SK-N-SH treated with all-trans-retinoic acid at 6 μM for 48 hours (cell line): ENCODE data around the gene TTC16.

Source experiments
- ARNTL ChIP-seq: fragments of 450-650 bp; formaldehyde crosslinking; IDR thresholded peaks from 2 replicates; pipeline ENCODE4 v1.5.0; 2020; ENCODE audit warnings: low read depth, mild to moderate bottlenecking, moderate library complexity, borderline replicate concordance
- BACH2 ChIP-seq: fragments of 250-450 bp; sonication (Bioruptor Pico); IDR thresholded peaks from 2 replicates; pipeline ENCODE4 v1.9.0; 2021; ENCODE audit warnings: mild to moderate bottlenecking, borderline replicate concordance
- CSDC2 ChIP-seq: fragments of 250-450 bp; sonication (Bioruptor Pico); IDR thresholded peaks from 2 replicates; pipeline ENCODE4 v1.5.0; 2020; ENCODE audit warnings: mild to moderate bottlenecking, moderate library complexity
- GLIS3 ChIP-seq: fragments of 250-450 bp; sonication (Bioruptor Pico); IDR thresholded peaks from 2 replicates; pipeline ENCODE4 v1.5.0; 2020; ENCODE audit warnings: mild to moderate bottlenecking, moderate library complexity
- ISL1 ChIP-seq: fragments of 250-450 bp; sonication (Bioruptor Pico); IDR thresholded peaks from 2 replicates; pipeline ENCODE4 v2.1.2; 2022; ENCODE audit warnings: mild to moderate bottlenecking, moderate library complexity
- TOX ChIP-seq: fragments of 250-450 bp; sonication (Bioruptor Pico); IDR thresholded peaks from 2 replicates; pipeline ENCODE4 v1.8.0; 2021; ENCODE audit warnings: mild to moderate bottlenecking, moderate library complexity, borderline replicate concordance
- ZC3H10 ChIP-seq: fragments of 250-450 bp; sonication (Bioruptor Pico); IDR thresholded peaks from 2 replicates; pipeline ENCODE4 v1.5.1; 2021; ENCODE audit warnings: mild to moderate bottlenecking, moderate library complexity
- ZFP30 ChIP-seq: fragments of 450-650 bp; formaldehyde crosslinking; IDR thresholded peaks from 2 replicates; pipeline ENCODE4 v1.5.0; 2022; ENCODE audit warnings: mild to moderate bottlenecking, moderate library complexity
- ZNF70 ChIP-seq: fragments of 450-650 bp; formaldehyde crosslinking; IDR thresholded peaks from 2 replicates; pipeline ENCODE4 v1.5.0; 2020; ENCODE audit warnings: mild to moderate bottlenecking, moderate library complexity
- TF ChIP-seq, protein P1 (sequence below): fragments of 250-450 bp; sonication (Bioruptor Pico); IDR thresholded peaks from 2 replicates; pipeline ENCODE4 v1.5.1; 2021; ENCODE audit warnings: mild to moderate bottlenecking, moderate library complexity
- TF ChIP-seq, protein P2 (sequence below): fragments of 250-450 bp; sonication (Bioruptor Pico); IDR thresholded peaks from 2 replicates; pipeline ENCODE4 v1.5.1; 2020; ENCODE audit warnings: low read depth, mild to moderate bottlenecking, moderate library complexity
- TF ChIP-seq, protein P3 (sequence below): fragments of 250-450 bp; sonication (Bioruptor Pico); IDR thresholded peaks from 2 replicates; pipeline ENCODE4 v1.8.0; 2020; ENCODE audit warnings: mild to moderate bottlenecking, moderate library complexity, borderline replicate concordance
- TF ChIP-seq, protein P4 (sequence below): fragments of 250-450 bp; sonication (Bioruptor Pico); IDR thresholded peaks from 2 replicates; pipeline ENCODE4 v1.5.0; 2020; ENCODE audit warnings: mild to moderate bottlenecking, moderate library complexity

DNA sequence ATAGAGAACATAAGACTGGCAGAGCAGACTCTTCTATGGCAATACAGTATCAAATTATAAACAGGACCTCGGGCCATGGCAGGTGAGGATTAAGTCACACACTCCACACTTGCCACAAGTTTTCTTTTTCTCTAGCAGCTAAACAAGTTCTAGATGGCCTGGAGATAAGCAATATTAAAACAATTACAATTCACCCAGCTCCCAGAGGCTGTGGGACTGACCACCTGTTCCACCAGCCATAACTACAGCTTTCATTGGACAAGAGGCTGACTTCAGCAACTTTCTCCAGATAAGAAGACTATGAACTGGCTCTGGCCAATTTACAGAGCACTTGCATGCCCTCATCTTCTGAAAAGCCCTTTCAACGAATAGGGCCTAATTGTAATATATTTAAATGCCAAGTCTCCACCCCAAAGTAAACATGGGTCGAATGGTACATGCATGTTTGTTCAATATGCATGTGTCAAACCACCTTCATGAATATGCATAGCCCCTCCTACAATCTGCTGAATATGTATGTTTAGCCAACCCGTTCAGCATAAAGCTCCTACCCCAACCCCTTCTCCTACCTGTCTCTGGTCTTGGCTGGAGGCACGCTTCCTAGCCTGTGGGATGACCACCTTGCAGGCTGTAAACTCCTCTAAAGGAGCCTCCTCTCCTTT, 15.2 kb upstream of the TTC16 start:
- TF ChIP-seq, protein P1, sequence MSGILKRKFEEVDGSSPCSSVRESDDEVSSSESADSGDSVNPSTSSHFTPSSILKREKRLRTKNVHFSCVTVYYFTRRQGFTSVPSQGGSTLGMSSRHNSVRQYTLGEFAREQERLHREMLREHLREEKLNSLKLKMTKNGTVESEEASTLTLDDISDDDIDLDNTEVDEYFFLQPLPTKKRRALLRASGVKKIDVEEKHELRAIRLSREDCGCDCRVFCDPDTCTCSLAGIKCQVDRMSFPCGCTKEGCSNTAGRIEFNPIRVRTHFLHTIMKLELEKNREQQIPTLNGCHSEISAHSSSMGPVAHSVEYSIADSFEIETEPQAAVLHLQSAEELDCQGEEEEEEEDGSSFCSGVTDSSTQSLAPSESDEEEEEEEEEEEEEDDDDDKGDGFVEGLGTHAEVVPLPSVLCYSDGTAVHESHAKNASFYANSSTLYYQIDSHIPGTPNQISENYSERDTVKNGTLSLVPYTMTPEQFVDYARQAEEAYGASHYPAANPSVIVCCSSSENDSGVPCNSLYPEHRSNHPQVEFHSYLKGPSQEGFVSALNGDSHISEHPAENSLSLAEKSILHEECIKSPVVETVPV (CRISPR knock-in tag) = no peak
- TF ChIP-seq ARNTL = no peak
- TF ChIP-seq, protein P2, sequence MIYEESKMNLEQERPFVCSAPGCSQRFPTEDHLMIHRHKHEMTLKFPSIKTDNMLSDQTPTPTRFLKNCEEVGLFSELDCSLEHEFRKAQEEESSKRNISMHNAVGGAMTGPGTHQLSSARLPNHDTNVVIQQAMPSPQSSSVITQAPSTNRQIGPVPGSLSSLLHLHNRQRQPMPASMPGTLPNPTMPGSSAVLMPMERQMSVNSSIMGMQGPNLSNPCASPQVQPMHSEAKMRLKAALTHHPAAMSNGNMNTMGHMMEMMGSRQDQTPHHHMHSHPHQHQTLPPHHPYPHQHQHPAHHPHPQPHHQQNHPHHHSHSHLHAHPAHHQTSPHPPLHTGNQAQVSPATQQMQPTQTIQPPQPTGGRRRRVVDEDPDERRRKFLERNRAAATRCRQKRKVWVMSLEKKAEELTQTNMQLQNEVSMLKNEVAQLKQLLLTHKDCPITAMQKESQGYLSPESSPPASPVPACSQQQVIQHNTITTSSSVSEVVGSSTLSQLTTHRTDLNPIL (CRISPR knock-in tag) = no peak
- TF ChIP-seq CSDC2 (CRISPR knock-in tag) = no peak
- no peak for TF ChIP-seq GLIS3 (CRISPR knock-in tag)
- TF ChIP-seq ZC3H10 (CRISPR knock-in tag) = no peak
- TF ChIP-seq ZNF70 (CRISPR knock-in tag) = no peak
- no peak for TF ChIP-seq BACH2
- no peak for TF ChIP-seq ZFP30 (CRISPR knock-in tag)
- TF ChIP-seq, protein P3, sequence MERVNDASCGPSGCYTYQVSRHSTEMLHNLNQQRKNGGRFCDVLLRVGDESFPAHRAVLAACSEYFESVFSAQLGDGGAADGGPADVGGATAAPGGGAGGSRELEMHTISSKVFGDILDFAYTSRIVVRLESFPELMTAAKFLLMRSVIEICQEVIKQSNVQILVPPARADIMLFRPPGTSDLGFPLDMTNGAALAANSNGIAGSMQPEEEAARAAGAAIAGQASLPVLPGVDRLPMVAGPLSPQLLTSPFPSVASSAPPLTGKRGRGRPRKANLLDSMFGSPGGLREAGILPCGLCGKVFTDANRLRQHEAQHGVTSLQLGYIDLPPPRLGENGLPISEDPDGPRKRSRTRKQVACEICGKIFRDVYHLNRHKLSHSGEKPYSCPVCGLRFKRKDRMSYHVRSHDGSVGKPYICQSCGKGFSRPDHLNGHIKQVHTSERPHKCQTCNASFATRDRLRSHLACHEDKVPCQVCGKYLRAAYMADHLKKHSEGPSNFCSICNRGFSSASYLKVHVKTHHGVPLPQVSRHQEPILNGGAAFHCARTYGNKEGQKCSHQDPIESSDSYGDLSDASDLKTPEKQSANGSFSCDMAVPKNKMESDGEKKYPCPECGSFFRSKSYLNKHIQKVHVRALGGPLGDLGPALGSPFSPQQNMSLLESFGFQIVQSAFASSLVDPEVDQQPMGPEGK (CRISPR knock-in tag) = no peak
- TF ChIP-seq TOX (CRISPR knock-in tag) = no peak
- TF ChIP-seq ISL1 (CRISPR knock-in tag) = no peak
- TF ChIP-seq, protein P4, sequence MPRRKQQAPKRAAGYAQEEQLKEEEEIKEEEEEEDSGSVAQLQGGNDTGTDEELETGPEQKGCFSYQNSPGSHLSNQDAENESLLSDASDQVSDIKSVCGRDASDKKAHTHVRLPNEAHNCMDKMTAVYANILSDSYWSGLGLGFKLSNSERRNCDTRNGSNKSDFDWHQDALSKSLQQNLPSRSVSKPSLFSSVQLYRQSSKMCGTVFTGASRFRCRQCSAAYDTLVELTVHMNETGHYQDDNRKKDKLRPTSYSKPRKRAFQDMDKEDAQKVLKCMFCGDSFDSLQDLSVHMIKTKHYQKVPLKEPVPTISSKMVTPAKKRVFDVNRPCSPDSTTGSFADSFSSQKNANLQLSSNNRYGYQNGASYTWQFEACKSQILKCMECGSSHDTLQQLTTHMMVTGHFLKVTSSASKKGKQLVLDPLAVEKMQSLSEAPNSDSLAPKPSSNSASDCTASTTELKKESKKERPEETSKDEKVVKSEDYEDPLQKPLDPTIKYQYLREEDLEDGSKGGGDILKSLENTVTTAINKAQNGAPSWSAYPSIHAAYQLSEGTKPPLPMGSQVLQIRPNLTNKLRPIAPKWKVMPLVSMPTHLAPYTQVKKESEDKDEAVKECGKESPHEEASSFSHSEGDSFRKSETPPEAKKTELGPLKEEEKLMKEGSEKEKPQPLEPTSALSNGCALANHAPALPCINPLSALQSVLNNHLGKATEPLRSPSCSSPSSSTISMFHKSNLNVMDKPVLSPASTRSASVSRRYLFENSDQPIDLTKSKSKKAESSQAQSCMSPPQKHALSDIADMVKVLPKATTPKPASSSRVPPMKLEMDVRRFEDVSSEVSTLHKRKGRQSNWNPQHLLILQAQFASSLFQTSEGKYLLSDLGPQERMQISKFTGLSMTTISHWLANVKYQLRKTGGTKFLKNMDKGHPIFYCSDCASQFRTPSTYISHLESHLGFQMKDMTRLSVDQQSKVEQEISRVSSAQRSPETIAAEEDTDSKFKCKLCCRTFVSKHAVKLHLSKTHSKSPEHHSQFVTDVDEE (CRISPR knock-in tag) = no peak
